GM12878 (cell line): ENCODE results near the gene SYNGR4. TPM values are rescaled to one million over a fixed set of nuclear protein-coding genes. Genes with fewer than 3 reads are reported as not detected.

Experiments
- FOXM1 ChIP-seq: IDR thresholded peaks from 2 replicates; pipeline ENCODE4 v1.6.1; 2012; ENCODE audit warnings: low read depth, mild to moderate bottlenecking, inconsistent platforms, low read length, moderate library complexity
- RB1 ChIP-seq: fragments of 450-650 bp; formaldehyde crosslinking; IDR thresholded peaks from 2 replicates; pipeline ENCODE4 v1.6.1; 2017; ENCODE audit warnings: mild to moderate bottlenecking, borderline replicate concordance
- RUNX3 ChIP-seq: IDR thresholded peaks from 2 replicates; pipeline ENCODE4 v1.6.1; 2012; ENCODE audit warnings: low read length, inconsistent platforms
- SMAD1 ChIP-seq: fragments of 450-650 bp; IDR thresholded peaks from 2 replicates; pipeline ENCODE4 v1.6.1; 2018; ENCODE audit warnings: mild to moderate bottlenecking, low read depth; ENCODE audit not compliant: partially characterized antibody
- STAT1 ChIP-seq: fragments of 450-650 bp; conservative IDR thresholded peaks from 2 replicates; pipeline ENCODE4 v1.6.1; 2014; ENCODE audit warnings: antibody characterized with exemption, mild to moderate bottlenecking
- STAT3 ChIP-seq: IDR thresholded peaks from 2 replicates; pipeline ENCODE4 v1.6.1; 2011; ENCODE audit warnings: low read depth, low read length, improper control_type of control experiment
- ZNF592 ChIP-seq: fragments of 450-650 bp; IDR thresholded peaks from 2 replicates; pipeline ENCODE4 v1.6.1; 2017; ENCODE audit warnings: mild to moderate bottlenecking, moderate library complexity
- polyA plus RNA-seq, 11 experiments: library from polyadenylated mRNA; depleted of rRNA in 4 of 11; unstranded in 6 of 11; stranded (reverse) in 5 of 11; fragments of >200 nt; fragmentation: Nextera tagmentation in 4 of 11; fragmentation: Illumina TruSeq in 1 of 11; extraction: Ambion mirVana in 4 of 11; extraction: Trizol in 1 of 11; gene quantifications; 1 replicate in 1 of 11; 2 replicates in 10 of 11; pipeline versions ENCODE4 v1.2.1 to v1.2.3, GENCODE V29; 2011 to 2016; ENCODE audit warnings: inconsistent platforms in 2 of 11, missing spikeins in 2 of 11, low read depth in 1 of 11
- total RNA-seq, 4 experiments: library from RNA; depleted of rRNA in 3 of 4; stranded (reverse); fragments of >200 nt in 3 of 4; fragmentation: Illumina TruSeq in 1 of 4; extraction: Trizol in 1 of 4; gene quantifications; 2 replicates each; pipeline versions ENCODE4 v1.2.1 to v1.2.3, GENCODE V29; 2013 to 2021

SYNGR4 gene
- total and polyA plus RNA-seq, 10 of the 15 experiments (the other 5 are each of a cell fraction or from before 2014, with no cell fraction given), result 0.08 to 0.72 (median 0.17) TPM; not detected in 6

- TF ChIP-seq ZNF592 (no peak), STAT1 (no peak), FOXM1 (no peak), RUNX3 (peak; percentile 42; the same call in 1 of the 2 replicates), SMAD1 (no peak), RB1 (no peak), STAT3 (no peak)
These were observed 54.3 kb downstream of the SYNGR4 start (continued) for GRCh38 chr19:48418317-48419064.
